ENCODE measurements around the gene RHOJ. TPM values are rescaled to one million over a fixed set of nuclear protein-coding genes. Genes with fewer than 3 reads are reported as not detected.

Gene RHOJ
- total and polyA plus RNA-seq, 2 of the 4 experiments (the other 2 are of a cell fraction) = 9.5 to 33.9 TPM

- TF ChIP-seq MAZ (IDR thresholded peaks at IDR 0.05; ENCODE audit: borderline replicate concordance, low read depth, low read length) (no peak), POLR2A (IDR thresholded peaks at IDR 0.05; ENCODE audit: low read depth, low read length) (no peak), SMC3 (IDR thresholded peaks at IDR 0.05; ENCODE audit: low read depth, low read length) (no peak), CEBPB (IDR thresholded peaks at IDR 0.05; ENCODE audit: low read depth, low read length) (no peak), RFX5 (IDR thresholded peaks at IDR 0.05; ENCODE audit: low read depth, low read length) (no peak), RCOR1 (IDR thresholded peaks at IDR 0.05; ENCODE audit: insufficient replicate concordance, low read length) (no peak), BHLHE40 (IDR thresholded peaks at IDR 0.05; ENCODE audit: low read depth, low read length) (no peak), USF2 (IDR thresholded peaks at IDR 0.05; ENCODE audit: low read depth, low read length) (no peak), MAFK (IDR thresholded peaks at IDR 0.05; ENCODE audit: low read depth, low read length) (no peak), NFE2L2 (IDR thresholded peaks at IDR 0.05; ENCODE audit: low read depth, low read length) (no peak), RAD21 (IDR thresholded peaks at IDR 0.05; ENCODE audit: low read length) (no peak), CTCF (conservative IDR thresholded peaks at IDR 0.05; ENCODE audit: low read depth, low read length) (no peak), CHD1 (IDR thresholded peaks at IDR 0.05; ENCODE audit: low read depth, low read length) (no peak), MXI1 (IDR thresholded peaks at IDR 0.05; ENCODE audit: borderline replicate concordance, low read depth, low read length) (no peak), FOS (IDR thresholded peaks at IDR 0.05; ENCODE audit: low read depth, low read length) (no peak)
- TF ChIP-seq, protein P1, sequence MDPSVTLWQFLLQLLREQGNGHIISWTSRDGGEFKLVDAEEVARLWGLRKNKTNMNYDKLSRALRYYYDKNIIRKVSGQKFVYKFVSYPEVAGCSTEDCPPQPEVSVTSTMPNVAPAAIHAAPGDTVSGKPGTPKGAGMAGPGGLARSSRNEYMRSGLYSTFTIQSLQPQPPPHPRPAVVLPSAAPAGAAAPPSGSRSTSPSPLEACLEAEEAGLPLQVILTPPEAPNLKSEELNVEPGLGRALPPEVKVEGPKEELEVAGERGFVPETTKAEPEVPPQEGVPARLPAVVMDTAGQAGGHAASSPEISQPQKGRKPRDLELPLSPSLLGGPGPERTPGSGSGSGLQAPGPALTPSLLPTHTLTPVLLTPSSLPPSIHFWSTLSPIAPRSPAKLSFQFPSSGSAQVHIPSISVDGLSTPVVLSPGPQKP (IDR thresholded peaks at IDR 0.05; ENCODE audit: borderline replicate concordance, low read depth, low read length) = no peak
- dilution Hi-C loops (cut with HindIII; ENCODE audit: low sequenced_read_pairs, unreplicated experiment) (no loop called here), in situ Hi-C loops (cut with MboI; ENCODE audit: low sequenced_read_pairs) (loop anchor here (5.0 kb wide), 1 partner anchor 1108 kb away; no protein-coding TSS in a partner anchor), intact Hi-C loops (cut with micrococcal nuclease) (loop anchor here (1.0 to 10.0 kb wide), 5 partner anchors 101 to 1351 kb away; no protein-coding TSS in a partner anchor)
- Histone ChIP-seq H3K4me3 (ENCODE audit: insufficient read depth, low read depth, low read length) (no peak overlapping the region), H3K9ac (ENCODE audit: low read depth, low read length) (no peak overlapping the region), H3K27ac (ENCODE audit: insufficient read depth, low read length) (no peak overlapping the region), H2AFZ (replicated peaks; ENCODE audit: low read length, poor library complexity) (no peak overlapping the region), H2AK9ac (replicated peaks; ENCODE audit: low read depth, low read length, poor library complexity) (no peak overlapping the region), H3K56ac (ENCODE audit: extremely low read depth, insufficient read depth, low read length) (no peak overlapping the region), H4K5ac (ENCODE audit: low read depth, low read length) (no peak overlapping the region), H4K8ac (ENCODE audit: low read depth in 2 of 2, low read length in 2 of 2) (no peak overlapping the region), H3K14ac (replicated peaks; ENCODE audit: low read depth, low read length) (no peak overlapping the region), H3K4me2 (ENCODE audit: low read depth, low read length) (no peak overlapping the region), H3K23ac (ENCODE audit: low read depth, low read length) (no peak overlapping the region), H3K9me3 (ENCODE audit: control insufficient read depth, insufficient read depth, low read length) (no peaks in the 10 kb centered on the region), H4K91ac (ENCODE audit: insufficient read depth, low read depth, low read length) (no peak overlapping the region), H3K27me3 (ENCODE audit: control insufficient read depth, insufficient read depth, low read length) (no peaks in the 10 kb centered on the region), H3K36me3 (ENCODE audit: control insufficient read depth, insufficient read depth, low read length) (no peaks in the 10 kb centered on the region), H4K20me1 (ENCODE audit: insufficient read depth, low read length) (no peaks in the 10 kb centered on the region), H2BK15ac (ENCODE audit: low read depth, low read length) (no peak overlapping the region), H3K4ac (ENCODE audit: low read depth, low read length) (no peak overlapping the region), H2AK5ac (ENCODE audit: low read depth, low read length) (no peak overlapping the region), H3K79me1 (ENCODE audit: low read depth in 1 of 2, low read length in 2 of 2) (no peaks in the 10 kb centered on the region), H2BK120ac (ENCODE audit: low read depth, low read length) (no peak overlapping the region), H2BK20ac (ENCODE audit: low read depth, low read length) (no peak overlapping the region), H2BK5ac (ENCODE audit: low read depth, low read length, poor library complexity, severe bottlenecking) (no peak overlapping the region), H3K4me1 (ENCODE audit: control insufficient read depth, insufficient read depth, low read length) (no peaks in the 10 kb centered on the region), H3K18ac (ENCODE audit: low read depth, low read length) (no peak overlapping the region), H3K9me1 (ENCODE audit: insufficient read depth, low read length) (no peaks in the 10 kb centered on the region)
- 80% methylated on average over 1 of the region's 3 CpGs; no CpG with 5 or more reads in 1 of the 2 experiments for WGBS, 2 experiments (ENCODE audit: extremely low coverage in 2 of 2, insufficient read length in 1 of 2)
- CTCF ChIA-PET = interaction anchor here (3.3 kb wide), 1 partner anchor 101 kb away, joined by 18 read pairs; no protein-coding TSS in a partner anchor
- no TSS peak for BruUV-seq (replicated peaks)
- POLR2A ChIA-PET (ENCODE audit: unreplicated experiment) = no interaction called here
- DNase-seq (no peak), ATAC-seq (ENCODE audit: low read depth) (no peak)
Measured at GRCh38 chr14:63275611-63276010, 71.4 kb downstream of the RHOJ start.

Measured in IMR-90 (cell line).